Hepatocyte (in vitro differentiated cells): ENCODE data around the gene ACTR8.

Experiments used
- EZH2 ChIP-seq: fragments of 200-600 bp; sonication (generic); IDR thresholded peaks from 2 replicates; pipeline ENCODE4 v1.6.1; 2016; ENCODE audit warnings: antibody characterized with exemption, mild to moderate bottlenecking, borderline replicate concordance
- TF ChIP-seq, protein P1 (sequence below): fragments of 200-600 bp; sonication (generic); IDR thresholded peaks from 2 replicates; pipeline ENCODE4 v1.5.1; 2016; ENCODE audit warnings: antibody characterized with exemption, mild to moderate bottlenecking; ENCODE audit not compliant: poor library complexity

DNA sequence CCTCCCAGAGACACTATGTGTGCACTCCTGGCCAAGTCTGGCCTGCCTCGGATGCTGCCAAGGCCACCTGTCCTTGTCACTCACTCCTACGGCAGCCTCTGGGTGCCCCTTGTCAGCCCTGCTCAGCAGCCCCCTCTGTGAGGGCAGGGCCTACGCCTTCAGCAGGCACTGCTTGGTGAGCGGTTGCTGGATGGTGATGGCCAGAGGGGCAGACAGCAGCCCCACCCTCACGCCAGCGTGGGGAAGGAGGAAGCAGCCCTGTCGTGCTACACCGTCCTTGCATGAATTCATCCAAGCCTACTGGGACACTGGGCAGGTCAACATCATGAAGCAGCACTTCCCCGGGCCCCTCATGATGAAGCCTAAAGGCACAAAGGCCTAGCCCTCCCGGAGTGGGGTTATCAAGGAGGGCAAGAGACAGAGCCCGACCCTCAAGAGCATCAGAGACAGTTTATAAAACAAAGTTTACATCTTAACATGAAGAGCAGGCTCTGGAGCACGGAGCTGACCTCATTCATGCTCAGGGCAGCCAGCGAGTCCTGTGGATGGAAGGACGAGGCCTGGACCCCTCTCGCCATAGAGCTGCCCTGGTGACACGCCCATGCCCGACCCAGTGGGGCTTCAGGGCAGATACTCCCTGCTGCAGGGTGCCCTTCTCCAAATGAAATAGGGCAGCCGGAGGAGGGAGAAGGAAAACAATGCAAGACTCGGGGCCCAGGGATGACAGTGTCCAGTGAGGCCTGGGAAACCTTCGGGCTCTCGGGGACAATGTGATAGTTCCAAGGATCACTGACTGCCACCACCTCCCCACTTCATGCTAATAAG lies 61.0 kb downstream of the ACTR8 start:
- no peak for TF ChIP-seq EZH2
- TF ChIP-seq, protein P1, sequence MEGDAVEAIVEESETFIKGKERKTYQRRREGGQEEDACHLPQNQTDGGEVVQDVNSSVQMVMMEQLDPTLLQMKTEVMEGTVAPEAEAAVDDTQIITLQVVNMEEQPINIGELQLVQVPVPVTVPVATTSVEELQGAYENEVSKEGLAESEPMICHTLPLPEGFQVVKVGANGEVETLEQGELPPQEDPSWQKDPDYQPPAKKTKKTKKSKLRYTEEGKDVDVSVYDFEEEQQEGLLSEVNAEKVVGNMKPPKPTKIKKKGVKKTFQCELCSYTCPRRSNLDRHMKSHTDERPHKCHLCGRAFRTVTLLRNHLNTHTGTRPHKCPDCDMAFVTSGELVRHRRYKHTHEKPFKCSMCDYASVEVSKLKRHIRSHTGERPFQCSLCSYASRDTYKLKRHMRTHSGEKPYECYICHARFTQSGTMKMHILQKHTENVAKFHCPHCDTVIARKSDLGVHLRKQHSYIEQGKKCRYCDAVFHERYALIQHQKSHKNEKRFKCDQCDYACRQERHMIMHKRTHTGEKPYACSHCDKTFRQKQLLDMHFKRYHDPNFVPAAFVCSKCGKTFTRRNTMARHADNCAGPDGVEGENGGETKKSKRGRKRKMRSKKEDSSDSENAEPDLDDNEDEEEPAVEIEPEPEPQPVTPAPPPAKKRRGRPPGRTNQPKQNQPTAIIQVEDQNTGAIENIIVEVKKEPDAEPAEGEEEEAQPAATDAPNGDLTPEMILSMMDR = no peak
